GM23338 (cell line): ENCODE data around the gene EPM2AIP1. TPM values are rescaled to one million over a fixed set of nuclear protein-coding genes. Genes with fewer than 3 reads are reported as not detected.

ENCODE experiments used
- ATAC-seq: fragments of 200-7000 bp; cut with Tn5 transposase; 3 replicates; pipeline ENCODE4 v1.9.1; 2020
- DNase-seq: peaks from one replicate; pipeline ENCODE4 v3.0.0-alpha.2; 2015; ENCODE audit warnings: low spot score
- H2AFZ ChIP-seq: fragments of 200-600 bp; sonication (generic); 2 replicates; pipeline ENCODE4 v1.8.0; 2016; ENCODE audit warnings: antibody characterized with exemption, mild to moderate bottlenecking, moderate library complexity
- H3F3A ChIP-seq: fragments of 200-600 bp; sonication (generic); replicated peaks from 2 replicates; pipeline ENCODE4 v1.8.0; 2017; ENCODE audit warnings: antibody characterized with exemption, mixed run types, low read depth
- H3K27ac ChIP-seq: fragments of 200-600 bp; sonication (generic); 2 replicates; pipeline ENCODE4 v1.6.1; 2016; ENCODE audit warnings: low read depth
- H3K27me3 ChIP-seq: fragments of 200-600 bp; sonication (generic); 2 replicates; pipeline ENCODE4 v1.8.0; 2016; ENCODE audit warnings: mild to moderate bottlenecking, mixed run types, moderate library complexity; ENCODE audit not compliant: insufficient read depth
- H3K36me3 ChIP-seq: fragments of 200-600 bp; sonication (generic); 2 replicates; pipeline ENCODE4 v1.8.0; 2016; ENCODE audit warnings: mild to moderate bottlenecking; ENCODE audit not compliant: insufficient read depth
- H3K4me1 ChIP-seq: fragments of 200-600 bp; sonication (generic); 2 replicates; pipeline ENCODE4 v1.8.0; 2016; ENCODE audit warnings: mild to moderate bottlenecking, moderate library complexity; ENCODE audit not compliant: insufficient read depth
- H3K4me2 ChIP-seq: fragments of 200-600 bp; sonication (generic); 2 replicates; pipeline ENCODE4 v1.7.1; 2017; ENCODE audit warnings: mixed run types
- H3K4me3 ChIP-seq: fragments of 200-600 bp; sonication (generic); 2 replicates; pipeline ENCODE4 v1.6.1; 2016; ENCODE audit warnings: mixed run types
- H3K79me2 ChIP-seq: fragments of 200-600 bp; sonication (generic); replicated peaks from 2 replicates; pipeline ENCODE4 v1.8.0; 2017; ENCODE audit warnings: mild to moderate bottlenecking; ENCODE audit not compliant: insufficient read depth
- H3K9me2 ChIP-seq: fragments of 200-600 bp; sonication (generic); 2 replicates; pipeline ENCODE4 v1.8.0; 2017; ENCODE audit not compliant: insufficient read depth
- H4K20me1 ChIP-seq: fragments of 200-600 bp; sonication (generic); replicated peaks from 2 replicates; pipeline ENCODE4 v1.8.0; 2017; ENCODE audit warnings: mild to moderate bottlenecking; ENCODE audit not compliant: insufficient read depth
- H3K27ac Mint-ChIP-seq: 2 replicates; pipeline ENCODE4 v1.8.0; 2020; ENCODE audit warnings: inconsistent platforms, mild to moderate bottlenecking, moderate library complexity, mixed read lengths
- H3K27me3 Mint-ChIP-seq: 3 replicates; pipeline ENCODE4 v1.8.0; 2022; ENCODE audit warnings: low read depth, mild to moderate bottlenecking, moderate library complexity, mixed read lengths, inconsistent platforms; ENCODE audit not compliant: insufficient read depth, poor library complexity
- H3K36me3 Mint-ChIP-seq: 3 replicates; pipeline ENCODE4 v1.8.0; 2021; ENCODE audit warnings: low read depth, mild to moderate bottlenecking, inconsistent platforms, moderate library complexity, mixed read lengths
- H3K4me1 Mint-ChIP-seq: 3 replicates; pipeline ENCODE4 v1.8.0; 2020; ENCODE audit warnings: mild to moderate bottlenecking, inconsistent platforms, mixed read lengths
- H3K4me3 Mint-ChIP-seq: 3 replicates; pipeline ENCODE4 v1.8.0; 2021; ENCODE audit warnings: moderate library complexity, mild to moderate bottlenecking, inconsistent platforms, mixed read lengths
- H3K9me3 Mint-ChIP-seq: 3 replicates; pipeline ENCODE4 v1.8.0; 2020; ENCODE audit warnings: moderate library complexity, mild to moderate bottlenecking, inconsistent platforms, mixed read lengths
- CREB1 ChIP-seq: fragments of 250-450 bp; sonication (Bioruptor Pico); IDR thresholded peaks from 2 replicates; pipeline ENCODE4 v1.5.0; 2020; ENCODE audit warnings: low read depth, mild to moderate bottlenecking, moderate library complexity
- EZH2 ChIP-seq: fragments of 200-600 bp; sonication (generic); IDR thresholded peaks from one replicate; pipeline ENCODE4 v1.8.0; 2017; ENCODE audit warnings: antibody characterized with exemption, mild to moderate bottlenecking, low read depth; ENCODE audit not compliant: unreplicated experiment
- EZH2phosphoT487 ChIP-seq: fragments of 200-600 bp; sonication (generic); IDR thresholded peaks from one replicate; pipeline ENCODE4 v1.8.1; 2018; ENCODE audit warnings: antibody characterized with exemption; ENCODE audit not compliant: unreplicated experiment
- JUNB ChIP-seq: IDR thresholded peaks from one replicate; pipeline ENCODE4 v1.6.1; 2016; ENCODE audit warnings: antibody characterized with exemption; ENCODE audit not compliant: unreplicated experiment
- NANOG ChIP-seq: IDR thresholded peaks from 2 replicates; pipeline ENCODE4 v1.6.1; 2016; ENCODE audit warnings: antibody characterized with exemption, borderline replicate concordance
- POLR2AphosphoS5 ChIP-seq: IDR thresholded peaks from 2 replicates; pipeline ENCODE4 v1.6.1; 2016; ENCODE audit warnings: antibody characterized with exemption, low read depth
- REST ChIP-seq: IDR thresholded peaks from one replicate; pipeline ENCODE4 v1.6.1; 2018; ENCODE audit warnings: antibody characterized with exemption; ENCODE audit not compliant: unreplicated experiment
- STAT1 ChIP-seq: IDR thresholded peaks from one replicate; pipeline ENCODE4 v1.6.1; 2016; ENCODE audit warnings: antibody characterized with exemption; ENCODE audit not compliant: unreplicated experiment
- ZNF114 ChIP-seq: fragments of 250-450 bp; sonication (Bioruptor Pico); IDR thresholded peaks from 2 replicates; pipeline ENCODE4 v1.5.0; 2020; ENCODE audit warnings: mild to moderate bottlenecking, moderate library complexity
- ZNF331 ChIP-seq: fragments of 250-450 bp; sonication (Bioruptor Pico); IDR thresholded peaks from 2 replicates; pipeline ENCODE4 v1.5.0; 2020; ENCODE audit warnings: low read depth, mild to moderate bottlenecking, moderate library complexity
- ZNF462 ChIP-seq: fragments of 250-450 bp; sonication (Bioruptor Pico); IDR thresholded peaks from 2 replicates; pipeline ENCODE4 v1.5.0; 2020; ENCODE audit warnings: mild to moderate bottlenecking, moderate library complexity
- long read RNA-seq: library from polyadenylated mRNA; unstranded; transcript quantifications from one replicate; pipeline ENCODE4 v2.0.0, GENCODE V29; 2020; ENCODE audit not compliant: unreplicated experiment
- polyA plus RNA-seq: library from polyadenylated mRNA; unstranded; fragments of >200 nt; fragmentation: Nextera tagmentation; extraction: Ambion mirVana; gene quantifications from 2 replicates; pipeline ENCODE4 v1.2.1, GENCODE V29; 2016
- total RNA-seq: library from RNA; depleted of rRNA; stranded (reverse); fragments of >200 nt; shearing (Covaris generic); gene quantifications from 2 replicates; pipeline ENCODE4 v1.2.3, GENCODE V29; 2014; rRNA removed
- TF ChIP-seq, protein P1 (sequence below), 2 experiments: fragments of 200-600 bp in 1 of 2; sonication (generic) in 1 of 2; conservative IDR thresholded peaks; 2 replicates each; pipeline versions ENCODE4 v1.5.1 to v1.6.1; 2016 to 2017; ENCODE audit warnings: antibody characterized with exemption in 2 of 2, low read depth in 2 of 2, mild to moderate bottlenecking in 2 of 2, moderate library complexity in 1 of 2
- TF ChIP-seq, protein P2 (sequence below): IDR thresholded peaks from 2 replicates; pipeline ENCODE4 v1.6.1; 2016; ENCODE audit warnings: antibody characterized with exemption

EPM2AIP1 gene
- total RNA-seq = 7.0 and 10.6 TPM in 2 replicates
- 5.0 and 7.2 TPM in 2 replicates for polyA plus RNA-seq
- long read RNA-seq, full-length matches to known transcripts = 4 of 5 reads
- long read RNA-seq, partial matches to known transcripts = 0 of 5 reads
- long read RNA-seq, other reads (novel, unspliced or antisense) = 1 of 5 reads

DNA sequence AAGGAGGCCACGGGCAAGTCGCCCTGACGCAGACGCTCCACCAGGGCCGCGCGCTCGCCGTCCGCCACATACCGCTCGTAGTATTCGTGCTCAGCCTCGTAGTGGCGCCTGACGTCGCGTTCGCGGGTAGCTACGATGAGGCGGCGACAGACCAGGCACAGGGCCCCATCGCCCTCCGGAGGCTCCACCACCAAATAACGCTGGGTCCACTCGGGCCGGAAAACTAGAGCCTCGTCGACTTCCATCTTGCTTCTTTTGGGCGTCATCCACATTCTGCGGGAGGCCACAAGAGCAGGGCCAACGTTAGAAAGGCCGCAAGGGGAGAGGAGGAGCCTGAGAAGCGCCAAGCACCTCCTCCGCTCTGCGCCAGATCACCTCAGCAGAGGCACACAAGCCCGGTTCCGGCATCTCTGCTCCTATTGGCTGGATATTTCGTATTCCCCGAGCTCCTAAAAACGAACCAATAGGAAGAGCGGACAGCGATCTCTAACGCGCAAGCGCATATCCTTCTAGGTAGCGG, at the start of gene EPM2AIP1:
TSS of gene EPM2AIP1 (minus strand) at position 326 of the 520 bp plus-strand sequence. CDS start at position 272, 54 bp downstream.
- H3K9me2 ChIP-seq = no peaks in the 10 kb centered on the region
- no peak within 1 kb of the TSS for H3K4me3 Mint-ChIP-seq
- no peaks in the 10 kb centered on the region for H3K27me3 Mint-ChIP-seq
- H3K27ac ChIP-seq = peak within 1 kb of the TSS; percentile 75
- TF ChIP-seq NANOG (no peak), POLR2AphosphoS5 (peak; percentile 92), ZNF331 (CRISPR knock-in tag) (no peak), EZH2 (no peak), JUNB (no peak), ZNF114 (no peak), CREB1 (CRISPR knock-in tag) (peak; percentile 38; the same call in 1 of the 2 replicates), STAT1 (no peak), ZNF462 (CRISPR knock-in tag) (no peak), REST (no peak), EZH2phosphoT487 (no peak)
- TF ChIP-seq, protein P1, sequence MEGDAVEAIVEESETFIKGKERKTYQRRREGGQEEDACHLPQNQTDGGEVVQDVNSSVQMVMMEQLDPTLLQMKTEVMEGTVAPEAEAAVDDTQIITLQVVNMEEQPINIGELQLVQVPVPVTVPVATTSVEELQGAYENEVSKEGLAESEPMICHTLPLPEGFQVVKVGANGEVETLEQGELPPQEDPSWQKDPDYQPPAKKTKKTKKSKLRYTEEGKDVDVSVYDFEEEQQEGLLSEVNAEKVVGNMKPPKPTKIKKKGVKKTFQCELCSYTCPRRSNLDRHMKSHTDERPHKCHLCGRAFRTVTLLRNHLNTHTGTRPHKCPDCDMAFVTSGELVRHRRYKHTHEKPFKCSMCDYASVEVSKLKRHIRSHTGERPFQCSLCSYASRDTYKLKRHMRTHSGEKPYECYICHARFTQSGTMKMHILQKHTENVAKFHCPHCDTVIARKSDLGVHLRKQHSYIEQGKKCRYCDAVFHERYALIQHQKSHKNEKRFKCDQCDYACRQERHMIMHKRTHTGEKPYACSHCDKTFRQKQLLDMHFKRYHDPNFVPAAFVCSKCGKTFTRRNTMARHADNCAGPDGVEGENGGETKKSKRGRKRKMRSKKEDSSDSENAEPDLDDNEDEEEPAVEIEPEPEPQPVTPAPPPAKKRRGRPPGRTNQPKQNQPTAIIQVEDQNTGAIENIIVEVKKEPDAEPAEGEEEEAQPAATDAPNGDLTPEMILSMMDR (conservative IDR thresholded peaks at IDR 0.05; ENCODE audit: low read depth in 2 of 2) = peak; percentile 11 to 19; a peak in 1 of 4 replicates
- TF ChIP-seq, protein P2, sequence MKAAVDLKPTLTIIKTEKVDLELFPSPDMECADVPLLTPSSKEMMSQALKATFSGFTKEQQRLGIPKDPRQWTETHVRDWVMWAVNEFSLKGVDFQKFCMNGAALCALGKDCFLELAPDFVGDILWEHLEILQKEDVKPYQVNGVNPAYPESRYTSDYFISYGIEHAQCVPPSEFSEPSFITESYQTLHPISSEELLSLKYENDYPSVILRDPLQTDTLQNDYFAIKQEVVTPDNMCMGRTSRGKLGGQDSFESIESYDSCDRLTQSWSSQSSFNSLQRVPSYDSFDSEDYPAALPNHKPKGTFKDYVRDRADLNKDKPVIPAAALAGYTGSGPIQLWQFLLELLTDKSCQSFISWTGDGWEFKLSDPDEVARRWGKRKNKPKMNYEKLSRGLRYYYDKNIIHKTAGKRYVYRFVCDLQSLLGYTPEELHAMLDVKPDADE = 0 out of 2 replicates have a peak, but pooled peaks have one; percentile 7
- H3K4me2 ChIP-seq = peak within 1 kb of the TSS; percentile 91
- peaks cover 15% of the 10 kb centered on the region for H3K36me3 ChIP-seq
- H3F3A ChIP-seq = no peaks in the 10 kb centered on the region
- H3K79me2 ChIP-seq = peaks cover 73% of the 10 kb centered on the region
- no peak within 1 kb of the TSS for H2AFZ ChIP-seq
- peaks cover 37% of the 10 kb centered on the region for H3K4me1 ChIP-seq
- peaks cover 30% of the 10 kb centered on the region for H3K4me1 Mint-ChIP-seq
- peaks cover 22% of the 10 kb centered on the region; the same call in 1 of the 2 replicates for H4K20me1 ChIP-seq
- DNase-seq (peak; percentile 100), ATAC-seq (peak; percentile 94)
- H3K36me3 Mint-ChIP-seq = peaks cover 46% of the 10 kb centered on the region
- no peaks in the 10 kb centered on the region for H3K27me3 ChIP-seq
- H3K9me3 Mint-ChIP-seq = no peaks in the 10 kb centered on the region
- H3K27ac Mint-ChIP-seq = no peak within 1 kb of the TSS; the same call in 1 of the 2 replicates
- H3K4me3 ChIP-seq = peak within 1 kb of the TSS; percentile 83
